GM13977 (cell line): Measurements from ENCODE around the gene ACOT7.

Experiments used
- DNase-seq: peaks from one replicate; pipeline ENCODE4 v3.0.0; 2012; ENCODE audit warnings: low spot score
- in situ Hi-C: fragments of 300-500 bp; cut with MboI; formaldehyde crosslinking; loops from one replicate; pipeline ENCODE4 v1.12.0; 2022; ENCODE audit warnings: low sequenced_read_pairs, low pct_unique_long_range_greater_than_20kb, mixed read lengths, inconsistent platforms; ENCODE audit not compliant: unreplicated experiment
- TF ChIP-seq, protein P1 (sequence below): IDR thresholded peaks from 2 replicates; pipeline ENCODE4 v1.5.1; 2012; ENCODE audit warnings: mild to moderate bottlenecking, control low read depth; ENCODE audit not compliant: insufficient read depth; ENCODE audit errors: extremely low read depth, missing control alignments

The ACOT7 gene

DNA sequence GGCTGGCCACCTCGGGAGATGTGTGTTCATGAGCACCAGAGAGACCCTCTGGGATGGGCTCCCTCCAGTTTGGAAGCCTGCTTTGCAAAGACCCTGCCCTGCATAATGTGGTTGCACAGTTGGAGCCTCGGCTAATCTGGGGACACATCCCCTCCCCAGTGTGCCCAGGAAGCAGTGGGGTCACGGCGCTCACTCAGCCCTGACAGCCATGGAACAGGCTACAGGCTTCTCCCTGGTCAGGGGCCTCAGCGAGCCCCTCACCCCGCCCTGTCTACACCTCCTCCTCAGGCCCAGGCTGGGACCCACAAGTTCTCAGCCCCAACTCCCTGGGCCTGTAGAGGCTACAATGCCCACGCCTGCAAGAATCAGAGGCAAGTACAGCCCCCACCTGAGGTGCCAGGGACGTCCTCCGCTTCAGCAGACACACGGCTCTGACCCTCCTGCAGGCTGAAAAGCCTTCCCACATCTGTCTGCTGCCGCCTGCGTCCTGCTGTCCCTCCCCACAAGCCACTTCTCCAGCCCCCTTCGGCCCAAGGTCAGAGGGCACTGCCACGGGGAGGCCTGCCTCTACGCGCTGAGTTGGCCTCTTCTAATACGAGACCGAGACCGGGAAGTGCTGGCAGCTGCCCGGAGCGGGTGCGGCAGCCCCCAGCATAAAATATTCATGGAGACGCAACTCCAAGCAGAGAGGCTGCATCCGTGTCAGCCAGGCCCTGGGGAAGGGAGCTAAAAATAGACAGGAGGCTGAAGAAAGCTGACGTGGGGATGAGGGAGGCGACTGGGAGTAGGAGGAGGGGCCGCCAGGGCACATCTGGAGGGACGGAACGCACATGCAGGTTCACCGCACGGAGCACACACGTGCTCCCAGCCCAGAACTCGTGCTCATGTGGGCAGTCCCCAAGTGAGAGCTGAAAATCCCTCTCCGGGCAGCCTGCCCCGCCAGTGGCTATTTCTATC is 117.5 kb downstream of the ACOT7 start:
- in situ Hi-C loops: no loop called here
- TF ChIP-seq, protein P1, sequence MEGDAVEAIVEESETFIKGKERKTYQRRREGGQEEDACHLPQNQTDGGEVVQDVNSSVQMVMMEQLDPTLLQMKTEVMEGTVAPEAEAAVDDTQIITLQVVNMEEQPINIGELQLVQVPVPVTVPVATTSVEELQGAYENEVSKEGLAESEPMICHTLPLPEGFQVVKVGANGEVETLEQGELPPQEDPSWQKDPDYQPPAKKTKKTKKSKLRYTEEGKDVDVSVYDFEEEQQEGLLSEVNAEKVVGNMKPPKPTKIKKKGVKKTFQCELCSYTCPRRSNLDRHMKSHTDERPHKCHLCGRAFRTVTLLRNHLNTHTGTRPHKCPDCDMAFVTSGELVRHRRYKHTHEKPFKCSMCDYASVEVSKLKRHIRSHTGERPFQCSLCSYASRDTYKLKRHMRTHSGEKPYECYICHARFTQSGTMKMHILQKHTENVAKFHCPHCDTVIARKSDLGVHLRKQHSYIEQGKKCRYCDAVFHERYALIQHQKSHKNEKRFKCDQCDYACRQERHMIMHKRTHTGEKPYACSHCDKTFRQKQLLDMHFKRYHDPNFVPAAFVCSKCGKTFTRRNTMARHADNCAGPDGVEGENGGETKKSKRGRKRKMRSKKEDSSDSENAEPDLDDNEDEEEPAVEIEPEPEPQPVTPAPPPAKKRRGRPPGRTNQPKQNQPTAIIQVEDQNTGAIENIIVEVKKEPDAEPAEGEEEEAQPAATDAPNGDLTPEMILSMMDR: no peak
- no peak for DNase-seq

DNA sequence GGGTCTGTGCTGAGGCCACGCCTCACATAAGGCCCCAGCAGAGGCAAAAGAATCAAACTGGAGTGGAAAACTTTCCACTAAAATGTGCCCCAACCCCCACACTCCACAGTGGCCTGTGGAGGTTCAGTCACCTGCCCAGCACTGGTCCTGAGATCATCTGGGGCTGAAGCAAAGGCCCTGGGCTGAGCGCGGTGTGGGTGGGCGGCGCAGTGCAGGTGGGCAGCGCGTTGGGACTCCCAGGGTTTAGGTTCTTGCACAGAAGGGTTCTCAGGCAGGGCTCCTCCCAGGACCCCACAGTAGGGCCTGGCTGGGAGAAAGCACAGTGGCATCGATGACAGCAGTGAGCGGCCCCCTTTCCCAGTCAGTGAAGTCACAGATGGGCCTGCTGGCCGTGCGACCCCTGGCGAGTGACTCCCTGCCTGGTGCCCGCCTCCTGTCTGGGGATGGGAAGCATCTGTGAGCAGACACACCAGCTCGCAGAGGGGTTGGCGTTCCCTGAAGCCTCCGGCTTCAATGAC is 118.9 kb downstream of the ACOT7 start:
- in situ Hi-C loops: no loop called here
- DNase-seq: no peak
- TF ChIP-seq, protein P1: no peak

DNA sequence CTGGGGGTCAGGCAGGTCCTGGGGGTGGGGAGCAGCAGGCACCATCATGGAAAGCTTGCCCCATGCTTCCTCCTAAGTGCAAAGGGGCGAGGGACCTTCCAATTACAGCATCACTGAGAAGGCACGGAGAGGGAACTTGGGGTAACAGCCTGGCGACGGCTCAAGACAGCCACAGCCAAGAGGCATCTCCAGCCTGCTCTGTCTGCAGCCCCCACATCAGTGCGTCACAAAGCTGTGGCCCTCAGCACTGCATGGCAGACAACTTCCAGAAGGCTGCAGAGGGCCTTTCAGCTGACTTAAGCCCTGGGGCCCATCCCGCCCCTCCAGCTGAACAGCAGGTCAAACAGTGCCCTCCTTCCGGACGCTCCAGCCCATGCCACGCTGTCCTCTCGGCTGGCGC is 119.5 kb downstream of the ACOT7 start:
- TF ChIP-seq, protein P1: no peak
- in situ Hi-C loops: no loop called here
- DNase-seq: no peak

DNA sequence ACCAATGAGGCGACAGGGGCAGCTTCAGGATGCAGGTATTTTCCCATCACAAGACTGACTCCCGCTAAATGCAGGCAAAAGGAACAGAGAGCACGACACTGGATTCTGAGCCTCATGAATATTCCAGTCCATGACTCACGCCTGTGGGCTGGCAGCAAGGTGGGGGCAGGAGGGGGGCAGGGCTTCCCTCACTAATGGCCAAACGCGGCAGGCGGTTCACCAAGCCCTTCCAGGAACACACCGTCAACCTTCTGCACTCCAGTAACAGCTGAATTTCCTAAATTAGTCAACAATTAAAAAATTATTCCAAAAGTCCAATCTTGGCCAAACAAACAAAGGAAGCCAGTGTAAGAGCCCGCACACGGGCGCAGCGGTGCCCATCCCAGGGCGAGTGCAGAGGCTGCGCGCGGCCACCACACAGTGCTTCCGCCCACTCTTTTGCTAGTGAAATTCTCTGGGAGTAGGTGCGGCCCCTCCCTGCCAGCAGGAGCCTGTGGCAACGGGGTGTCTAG is 120.1 kb downstream of the ACOT7 start:
- in situ Hi-C loops: no loop called here
- no peak for DNase-seq
- TF ChIP-seq, protein P1: no peak

DNA sequence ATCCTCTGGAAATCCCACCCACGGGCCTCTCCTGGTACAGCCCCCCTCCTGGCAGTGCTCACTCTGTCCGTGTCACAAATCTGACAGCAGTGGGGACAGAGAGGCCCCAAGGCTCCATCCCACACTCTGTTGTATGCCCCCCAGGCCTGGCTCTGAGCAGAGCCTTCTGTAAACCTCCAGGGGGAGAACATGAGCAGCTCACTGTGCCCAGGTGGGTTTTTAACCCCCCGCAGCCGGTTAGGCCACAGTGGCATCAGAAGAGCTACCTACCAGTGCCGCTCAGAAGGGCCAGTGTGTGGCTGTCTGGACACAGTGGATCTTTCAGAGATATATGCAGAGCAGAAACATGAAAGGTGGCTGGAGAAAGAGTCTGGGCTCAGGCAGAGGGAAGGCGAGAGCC is 120.7 kb downstream of the ACOT7 start:
- in situ Hi-C loops: no loop called here
- no peak for DNase-seq
- TF ChIP-seq, protein P1: no peak

DNA sequence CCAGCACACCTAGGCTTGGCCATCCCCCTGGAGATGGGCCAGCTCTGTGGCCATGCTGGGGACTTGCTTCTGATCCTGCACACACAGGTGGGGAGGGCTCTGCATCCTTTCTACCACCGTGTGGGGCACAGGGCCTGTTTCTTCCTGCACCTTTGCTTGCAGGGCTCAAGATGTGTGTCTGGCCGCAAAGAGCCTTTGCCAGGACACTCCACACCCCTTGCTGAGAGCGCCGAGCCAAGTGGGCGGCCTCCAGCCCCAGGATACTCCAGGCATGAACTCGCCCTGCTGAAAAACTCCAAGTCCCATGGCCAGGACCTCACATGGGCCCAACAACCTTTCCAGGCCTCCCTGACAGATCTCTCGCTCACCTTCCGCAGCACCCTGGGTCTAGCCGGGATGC is 121.1 kb downstream of the ACOT7 start:
- no peak for DNase-seq
- in situ Hi-C loops: no loop called here
- TF ChIP-seq, protein P1: no peak
